HG03565 (cell line): ENCODE data around the gene ZNF419.
A peak's percentile ranks its signal among the peaks of the same experiment; 100 is the strongest.
"Not testable (repeated sequence)": the region's sequence is repeated elsewhere in the genome, so short reads cannot be mapped to it uniquely, and the experiment has no call there.

ENCODE experiments used
- ATAC-seq: cut with Tn5 transposase; IDR thresholded peaks from one replicate; pipeline ENCODE4 v1.9.1; 2021; ENCODE audit warnings: mild to moderate bottlenecking, moderate library complexity; ENCODE audit not compliant: unreplicated experiment

Gene ZNF419

GRCh38 chr19:57487477-57488298 lies at the start of gene ZNF419:
ZNF419 (plus strand) TSS chr19:57487750; CDS start chr19:57487951, 201 bp downstream.
- peak; percentile 92 for ATAC-seq

GRCh38 chr19:57437931-57438330 lies 49.6 kb upstream of the ZNF419 start:
- no peak for ATAC-seq

DNA sequence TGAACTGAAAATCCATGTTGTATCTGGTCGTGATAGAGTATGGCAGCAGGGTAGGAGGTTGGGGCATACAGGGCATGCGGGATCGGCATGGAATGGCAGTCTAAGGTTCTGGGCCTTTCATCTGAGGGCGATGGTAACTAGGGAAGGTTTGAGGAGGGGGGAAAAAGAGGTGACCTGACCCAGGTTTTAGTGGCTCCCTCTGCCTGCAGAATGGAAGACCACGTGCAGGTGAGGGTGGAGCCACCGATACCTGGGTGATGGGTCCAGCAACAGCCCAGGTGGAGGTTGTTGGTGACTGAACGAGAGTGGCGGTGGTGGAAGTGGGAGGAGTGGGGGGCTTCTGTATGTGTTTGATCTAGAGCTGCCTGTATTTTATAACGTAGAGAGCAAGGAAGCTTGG lies 48.6 kb upstream of the ZNF419 start:
- ATAC-seq, result no peak

GRCh38 chr19:57441979-57442752 lies 45.4 kb upstream of the ZNF419 start:
- ATAC-seq, result no peak

DNA sequence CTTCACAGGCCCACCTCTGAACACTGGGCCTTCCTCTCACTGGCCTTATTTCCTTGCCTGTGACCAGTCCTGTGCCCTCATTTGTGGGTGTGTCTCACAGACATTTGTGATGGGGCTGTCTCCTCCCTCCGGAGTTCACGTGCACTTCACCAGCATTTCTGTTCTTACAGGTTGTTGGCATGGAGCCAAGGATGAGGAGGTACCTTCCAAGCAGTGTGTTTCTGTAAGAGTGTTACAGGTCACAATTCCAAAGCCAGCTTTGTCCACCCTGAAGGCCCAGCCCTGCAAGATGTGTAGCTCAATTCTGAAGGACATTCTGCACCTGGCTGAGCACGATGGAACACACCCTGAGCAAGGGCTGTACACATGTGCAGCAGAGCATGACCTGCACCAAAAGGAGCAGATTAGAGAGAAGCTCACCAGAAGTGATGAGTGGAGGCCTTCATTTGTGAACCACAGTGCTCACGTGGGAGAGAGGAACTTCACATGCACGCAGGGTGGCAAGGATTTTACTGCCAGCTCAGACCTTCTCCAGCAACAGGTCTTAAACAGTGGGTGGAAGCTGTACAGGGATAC lies 44.3 kb upstream of the ZNF419 start:
- ATAC-seq, result no peak

DNA sequence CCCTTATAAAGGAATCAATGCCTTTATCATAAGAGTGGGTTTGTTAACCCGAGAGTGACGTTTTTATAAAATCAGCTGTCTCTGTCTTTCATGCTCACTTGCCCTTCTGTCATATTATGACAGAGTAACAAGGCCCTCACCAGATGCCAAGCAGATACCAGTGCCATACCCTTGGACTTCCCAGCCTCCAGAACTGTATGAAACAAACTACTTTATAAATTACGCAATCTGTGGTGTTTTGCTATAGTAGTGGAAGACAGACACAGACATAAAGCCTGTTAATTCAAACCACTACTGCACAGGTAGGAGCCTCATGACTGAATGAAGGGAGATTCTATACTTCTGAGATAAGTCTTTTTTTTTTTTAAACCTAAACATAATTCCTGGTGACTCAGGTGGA lies 35.2 kb upstream of the ZNF419 start:
- no peak for ATAC-seq

GRCh38 chr19:57465680-57466381 lies 21.7 kb upstream of the ZNF419 start:
- no peak for ATAC-seq

GRCh38 chr19:57466489-57466888 lies 21.1 kb upstream of the ZNF419 start:
- no peak for ATAC-seq

DNA sequence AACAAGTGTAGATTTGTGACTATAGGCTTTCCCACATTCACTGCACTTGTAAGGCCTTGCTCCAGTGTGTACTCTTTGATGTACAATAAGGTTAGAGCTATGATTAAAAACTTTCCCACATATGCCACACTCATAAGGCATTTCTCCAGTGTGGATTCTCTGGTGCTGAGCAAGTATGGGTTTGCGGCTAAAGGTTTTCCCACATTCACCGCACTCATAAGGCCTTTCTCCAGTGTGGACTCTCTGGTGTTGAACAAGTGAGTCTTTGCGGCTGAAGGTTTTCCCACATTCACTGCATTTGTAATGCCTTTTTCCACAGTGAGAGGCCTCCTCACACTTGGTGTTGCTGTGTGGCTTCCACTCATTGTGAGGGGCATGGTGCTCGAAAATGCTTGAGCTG lies 13.9 kb upstream of the ZNF419 start:
- no peak for ATAC-seq

- ATAC-seq, result peak; percentile 92
These were observed 10.2 kb upstream of the ZNF419 start, which contains the start of gene ZNF772 for GRCh38 chr19:57477191-57478008. ZNF772 (minus strand) TSS chr19:57477566; CDS start chr19:57477309, 257 bp downstream.

DNA sequence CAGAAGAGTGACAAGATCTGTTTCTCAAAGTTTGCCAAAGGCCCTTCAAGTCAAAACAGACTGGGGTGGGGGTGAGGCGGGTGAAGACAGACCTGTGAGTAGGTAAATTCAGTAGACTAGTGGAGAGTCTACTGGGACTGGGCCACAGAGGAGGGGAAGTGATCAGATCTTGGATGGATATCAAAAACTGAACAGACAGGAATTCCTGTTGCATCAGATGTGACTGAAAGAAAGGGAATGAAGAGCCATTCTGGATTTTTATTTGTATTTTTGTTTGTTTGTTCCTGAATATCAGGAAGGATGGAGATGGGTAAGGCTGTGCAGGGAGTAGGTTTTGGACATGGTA lies 722 bp downstream of the ZNF419 start:
- ATAC-seq, result not testable (repeated sequence)

- not testable (repeated sequence) for ATAC-seq
These were observed 11.8 kb downstream of the ZNF419 start for GRCh38 chr19:57499332-57499679.

GRCh38 chr19:57499680-57500395 lies 12.3 kb downstream of the ZNF419 start, which contains the start of gene ZNF773:
ZNF773 (plus strand) TSS chr19:57499938; CDS start chr19:57500081, 143 bp downstream.
- ATAC-seq, result peak; percentile 98

DNA sequence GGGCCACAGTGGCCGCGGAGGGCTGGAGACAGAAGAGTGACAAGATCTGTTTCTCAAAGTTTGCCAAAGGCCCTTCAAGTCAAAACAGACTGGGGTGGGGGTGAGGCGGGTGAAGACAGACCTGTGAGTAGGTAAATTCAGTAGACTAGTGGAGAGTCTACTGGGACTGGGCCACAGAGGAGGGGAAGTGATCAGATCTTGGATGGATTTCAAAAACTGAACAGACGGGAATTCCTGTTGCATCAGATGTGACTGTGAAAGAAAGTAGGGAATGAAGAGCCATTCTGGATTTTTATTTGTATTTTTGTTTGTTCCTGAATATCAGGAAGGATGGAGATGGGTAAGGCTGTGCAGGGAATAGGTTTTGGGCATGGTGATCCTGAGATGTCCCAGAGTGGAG lies 12.8 kb downstream of the ZNF419 start:
- not testable (repeated sequence) for ATAC-seq

GRCh38 chr19:57506163-57506562 lies 18.6 kb downstream of the ZNF419 start:
- no peak for ATAC-seq

GRCh38 chr19:57511484-57511883 lies 23.9 kb downstream of the ZNF419 start:
- ATAC-seq, result no peak

GRCh38 chr19:57512845-57513244 lies 25.3 kb downstream of the ZNF419 start:
- no peak for ATAC-seq

GRCh38 chr19:57515255-57515654 lies 27.7 kb downstream of the ZNF419 start:
- no peak for ATAC-seq

DNA sequence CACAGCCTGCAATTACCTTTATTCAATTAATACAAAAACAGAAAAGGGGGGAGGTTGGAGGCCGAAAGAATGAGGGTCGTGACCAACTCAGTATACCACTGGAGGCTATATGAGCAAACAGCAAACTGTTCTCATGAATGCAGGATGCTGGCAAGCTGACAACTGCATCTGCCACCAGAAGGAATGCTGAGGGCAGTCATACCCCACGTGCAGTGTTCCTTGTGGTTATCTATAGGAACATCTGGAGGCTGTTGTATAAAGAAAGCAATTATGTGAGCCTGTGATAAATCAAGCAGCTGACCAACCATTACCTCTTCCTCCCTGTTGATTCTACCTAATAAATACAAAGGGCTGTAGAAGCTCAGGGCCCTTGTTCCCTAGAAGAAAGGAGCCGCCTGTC lies 30.5 kb downstream of the ZNF419 start:
- not testable (repeated sequence) for ATAC-seq
